SK-N-SH treated with all-trans-retinoic acid at 6 μM for 48 hours (cell line): ENCODE measurements around the gene CALU.

Source experiments
- ATAC-seq: fragments of 200-7000 bp; cut with Tn5 transposase; 3 replicates; pipeline ENCODE4 v1.9.1; 2020; ENCODE audit warnings: mild to moderate bottlenecking, moderate library complexity
- ARNTL ChIP-seq: fragments of 450-650 bp; formaldehyde crosslinking; IDR thresholded peaks from 2 replicates; pipeline ENCODE4 v1.5.0; 2020; ENCODE audit warnings: low read depth, mild to moderate bottlenecking, moderate library complexity, borderline replicate concordance
- BACH2 ChIP-seq: fragments of 250-450 bp; sonication (Bioruptor Pico); IDR thresholded peaks from 2 replicates; pipeline ENCODE4 v1.9.0; 2021; ENCODE audit warnings: mild to moderate bottlenecking, borderline replicate concordance
- CSDC2 ChIP-seq: fragments of 250-450 bp; sonication (Bioruptor Pico); IDR thresholded peaks from 2 replicates; pipeline ENCODE4 v1.5.0; 2020; ENCODE audit warnings: mild to moderate bottlenecking, moderate library complexity
- ESRRG ChIP-seq: fragments of 250-450 bp; sonication (Bioruptor Pico); IDR thresholded peaks from 2 replicates; pipeline ENCODE4 v1.6.1; 2021; ENCODE audit warnings: mild to moderate bottlenecking
- GLIS3 ChIP-seq: fragments of 250-450 bp; sonication (Bioruptor Pico); IDR thresholded peaks from 2 replicates; pipeline ENCODE4 v1.5.0; 2020; ENCODE audit warnings: mild to moderate bottlenecking, moderate library complexity
- ISL1 ChIP-seq: fragments of 250-450 bp; sonication (Bioruptor Pico); IDR thresholded peaks from 2 replicates; pipeline ENCODE4 v2.1.2; 2022; ENCODE audit warnings: mild to moderate bottlenecking, moderate library complexity
- OSR1 ChIP-seq: fragments of 250-450 bp; sonication (Bioruptor Pico); IDR thresholded peaks from 2 replicates; pipeline ENCODE4 v1.8.0; 2022; ENCODE audit warnings: moderate library complexity, mild to moderate bottlenecking, inconsistent platforms
- PPARA ChIP-seq: fragments of 250-450 bp; sonication (Bioruptor Pico); IDR thresholded peaks from 2 replicates; pipeline ENCODE4 v1.5.0; 2020; ENCODE audit warnings: mild to moderate bottlenecking, borderline replicate concordance
- RARB ChIP-seq: fragments of 250-450 bp; sonication (Bioruptor Pico); IDR thresholded peaks from 2 replicates; pipeline ENCODE4 v1.8.0; 2021; ENCODE audit warnings: mild to moderate bottlenecking, moderate library complexity
- SNAI2 ChIP-seq: fragments of 250-450 bp; sonication (Bioruptor Pico); IDR thresholded peaks from 2 replicates; pipeline ENCODE4 v1.5.0; 2020; ENCODE audit warnings: mild to moderate bottlenecking, moderate library complexity
- TCF4 ChIP-seq: fragments of 250-450 bp; sonication (Bioruptor Pico); IDR thresholded peaks from 2 replicates; pipeline ENCODE4 v1.8.0; 2021; ENCODE audit warnings: mild to moderate bottlenecking, moderate library complexity, borderline replicate concordance
- TOX ChIP-seq: fragments of 250-450 bp; sonication (Bioruptor Pico); IDR thresholded peaks from 2 replicates; pipeline ENCODE4 v1.8.0; 2021; ENCODE audit warnings: mild to moderate bottlenecking, moderate library complexity, borderline replicate concordance
- ZC3H10 ChIP-seq: fragments of 250-450 bp; sonication (Bioruptor Pico); IDR thresholded peaks from 2 replicates; pipeline ENCODE4 v1.5.1; 2021; ENCODE audit warnings: mild to moderate bottlenecking, moderate library complexity
- ZFP3 ChIP-seq: fragments of 250-450 bp; sonication (Bioruptor Pico); IDR thresholded peaks from 2 replicates; pipeline ENCODE4 v1.5.0; 2020; ENCODE audit warnings: mild to moderate bottlenecking, moderate library complexity
- ZFP30 ChIP-seq: fragments of 450-650 bp; formaldehyde crosslinking; IDR thresholded peaks from 2 replicates; pipeline ENCODE4 v1.5.0; 2022; ENCODE audit warnings: mild to moderate bottlenecking, moderate library complexity
- ZNF565 ChIP-seq: fragments of 450-650 bp; formaldehyde crosslinking; conservative IDR thresholded peaks from 2 replicates; pipeline ENCODE4 v1.5.0; 2020; ENCODE audit warnings: low read depth, mild to moderate bottlenecking, moderate library complexity
- ZNF70 ChIP-seq: fragments of 450-650 bp; formaldehyde crosslinking; IDR thresholded peaks from 2 replicates; pipeline ENCODE4 v1.5.0; 2020; ENCODE audit warnings: mild to moderate bottlenecking, moderate library complexity
- ZNF8 ChIP-seq: fragments of 450-650 bp; formaldehyde crosslinking; IDR thresholded peaks from 2 replicates; pipeline ENCODE4 v1.5.0; 2020; ENCODE audit warnings: mild to moderate bottlenecking, moderate library complexity
- TF ChIP-seq, protein P1 (sequence below): fragments of 250-450 bp; sonication (Bioruptor Pico); IDR thresholded peaks from 2 replicates; pipeline ENCODE4 v1.5.1; 2021; ENCODE audit warnings: mild to moderate bottlenecking, moderate library complexity
- TF ChIP-seq, protein P2 (sequence below): fragments of 250-450 bp; sonication (Bioruptor Pico); IDR thresholded peaks from 2 replicates; pipeline ENCODE4 v1.8.0; 2021; ENCODE audit warnings: low read depth, mild to moderate bottlenecking, moderate library complexity, borderline replicate concordance
- TF ChIP-seq, protein P3 (sequence below): fragments of 250-450 bp; sonication (Bioruptor Pico); IDR thresholded peaks from 2 replicates; pipeline ENCODE4 v1.5.1; 2020; ENCODE audit warnings: low read depth, mild to moderate bottlenecking, moderate library complexity
- TF ChIP-seq, protein P4 (sequence below): fragments of 250-450 bp; sonication (Bioruptor Pico); IDR thresholded peaks from 2 replicates; pipeline ENCODE4 v1.8.0; 2020; ENCODE audit warnings: mild to moderate bottlenecking, moderate library complexity, borderline replicate concordance
- TF ChIP-seq, protein P5 (sequence below): fragments of 250-450 bp; sonication (Bioruptor Pico); IDR thresholded peaks from 2 replicates; pipeline ENCODE4 v1.5.0; 2020; ENCODE audit warnings: mild to moderate bottlenecking, moderate library complexity

The CALU gene

DNA sequence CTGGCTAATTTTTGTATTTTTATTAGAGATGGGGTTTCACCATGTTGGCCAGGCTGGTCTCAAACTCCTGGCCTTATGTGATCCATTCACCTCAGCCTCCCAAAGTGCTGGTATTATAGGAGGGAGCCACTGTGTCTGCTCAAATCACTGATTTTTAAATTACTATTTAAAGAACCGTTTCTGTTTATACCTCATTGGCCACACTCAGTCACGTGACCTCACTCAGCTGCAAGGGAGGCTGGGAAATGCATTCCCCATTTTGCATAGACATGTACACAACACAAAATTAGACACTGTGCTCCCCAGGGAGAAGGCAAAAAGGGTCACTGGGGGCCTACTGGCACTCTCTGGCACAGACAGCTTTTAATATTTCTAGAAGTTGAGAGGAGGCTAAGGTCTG is 13.6 kb upstream of the CALU start:
- TF ChIP-seq, protein P1, sequence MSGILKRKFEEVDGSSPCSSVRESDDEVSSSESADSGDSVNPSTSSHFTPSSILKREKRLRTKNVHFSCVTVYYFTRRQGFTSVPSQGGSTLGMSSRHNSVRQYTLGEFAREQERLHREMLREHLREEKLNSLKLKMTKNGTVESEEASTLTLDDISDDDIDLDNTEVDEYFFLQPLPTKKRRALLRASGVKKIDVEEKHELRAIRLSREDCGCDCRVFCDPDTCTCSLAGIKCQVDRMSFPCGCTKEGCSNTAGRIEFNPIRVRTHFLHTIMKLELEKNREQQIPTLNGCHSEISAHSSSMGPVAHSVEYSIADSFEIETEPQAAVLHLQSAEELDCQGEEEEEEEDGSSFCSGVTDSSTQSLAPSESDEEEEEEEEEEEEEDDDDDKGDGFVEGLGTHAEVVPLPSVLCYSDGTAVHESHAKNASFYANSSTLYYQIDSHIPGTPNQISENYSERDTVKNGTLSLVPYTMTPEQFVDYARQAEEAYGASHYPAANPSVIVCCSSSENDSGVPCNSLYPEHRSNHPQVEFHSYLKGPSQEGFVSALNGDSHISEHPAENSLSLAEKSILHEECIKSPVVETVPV (CRISPR knock-in tag): no peak
- TF ChIP-seq ZNF70 (CRISPR knock-in tag) (no peak), ZFP30 (no peak), TCF4 (CRISPR knock-in tag) (no peak), PPARA (CRISPR knock-in tag) (no peak), GLIS3 (CRISPR knock-in tag) (no peak), SNAI2 (no peak), ISL1 (CRISPR knock-in tag) (no peak), ZNF8 (CRISPR knock-in tag) (no peak), OSR1 (no peak), TOX (CRISPR knock-in tag) (no peak), ARNTL (no peak), BACH2 (CRISPR knock-in tag) (no peak), ZFP3 (CRISPR knock-in tag) (no peak), ESRRG (no peak)
- TF ChIP-seq, protein P2, sequence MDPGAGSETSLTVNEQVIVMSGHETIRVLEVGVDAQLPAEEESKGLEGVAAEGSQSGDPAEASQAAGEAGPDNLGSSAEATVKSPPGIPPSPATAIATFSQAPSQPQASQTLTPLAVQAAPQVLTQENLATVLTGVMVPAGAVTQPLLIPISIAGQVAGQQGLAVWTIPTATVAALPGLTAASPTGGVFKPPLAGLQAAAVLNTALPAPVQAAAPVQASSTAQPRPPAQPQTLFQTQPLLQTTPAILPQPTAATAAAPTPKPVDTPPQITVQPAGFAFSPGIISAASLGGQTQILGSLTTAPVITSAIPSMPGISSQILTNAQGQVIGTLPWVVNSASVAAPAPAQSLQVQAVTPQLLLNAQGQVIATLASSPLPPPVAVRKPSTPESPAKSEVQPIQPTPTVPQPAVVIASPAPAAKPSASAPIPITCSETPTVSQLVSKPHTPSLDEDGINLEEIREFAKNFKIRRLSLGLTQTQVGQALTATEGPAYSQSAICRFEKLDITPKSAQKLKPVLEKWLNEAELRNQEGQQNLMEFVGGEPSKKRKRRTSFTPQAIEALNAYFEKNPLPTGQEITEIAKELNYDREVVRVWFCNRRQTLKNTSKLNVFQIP: no peak
- TF ChIP-seq, protein P3, sequence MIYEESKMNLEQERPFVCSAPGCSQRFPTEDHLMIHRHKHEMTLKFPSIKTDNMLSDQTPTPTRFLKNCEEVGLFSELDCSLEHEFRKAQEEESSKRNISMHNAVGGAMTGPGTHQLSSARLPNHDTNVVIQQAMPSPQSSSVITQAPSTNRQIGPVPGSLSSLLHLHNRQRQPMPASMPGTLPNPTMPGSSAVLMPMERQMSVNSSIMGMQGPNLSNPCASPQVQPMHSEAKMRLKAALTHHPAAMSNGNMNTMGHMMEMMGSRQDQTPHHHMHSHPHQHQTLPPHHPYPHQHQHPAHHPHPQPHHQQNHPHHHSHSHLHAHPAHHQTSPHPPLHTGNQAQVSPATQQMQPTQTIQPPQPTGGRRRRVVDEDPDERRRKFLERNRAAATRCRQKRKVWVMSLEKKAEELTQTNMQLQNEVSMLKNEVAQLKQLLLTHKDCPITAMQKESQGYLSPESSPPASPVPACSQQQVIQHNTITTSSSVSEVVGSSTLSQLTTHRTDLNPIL (CRISPR knock-in tag): no peak
- TF ChIP-seq, protein P4, sequence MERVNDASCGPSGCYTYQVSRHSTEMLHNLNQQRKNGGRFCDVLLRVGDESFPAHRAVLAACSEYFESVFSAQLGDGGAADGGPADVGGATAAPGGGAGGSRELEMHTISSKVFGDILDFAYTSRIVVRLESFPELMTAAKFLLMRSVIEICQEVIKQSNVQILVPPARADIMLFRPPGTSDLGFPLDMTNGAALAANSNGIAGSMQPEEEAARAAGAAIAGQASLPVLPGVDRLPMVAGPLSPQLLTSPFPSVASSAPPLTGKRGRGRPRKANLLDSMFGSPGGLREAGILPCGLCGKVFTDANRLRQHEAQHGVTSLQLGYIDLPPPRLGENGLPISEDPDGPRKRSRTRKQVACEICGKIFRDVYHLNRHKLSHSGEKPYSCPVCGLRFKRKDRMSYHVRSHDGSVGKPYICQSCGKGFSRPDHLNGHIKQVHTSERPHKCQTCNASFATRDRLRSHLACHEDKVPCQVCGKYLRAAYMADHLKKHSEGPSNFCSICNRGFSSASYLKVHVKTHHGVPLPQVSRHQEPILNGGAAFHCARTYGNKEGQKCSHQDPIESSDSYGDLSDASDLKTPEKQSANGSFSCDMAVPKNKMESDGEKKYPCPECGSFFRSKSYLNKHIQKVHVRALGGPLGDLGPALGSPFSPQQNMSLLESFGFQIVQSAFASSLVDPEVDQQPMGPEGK (CRISPR knock-in tag): no peak
- ATAC-seq: no peak

DNA sequence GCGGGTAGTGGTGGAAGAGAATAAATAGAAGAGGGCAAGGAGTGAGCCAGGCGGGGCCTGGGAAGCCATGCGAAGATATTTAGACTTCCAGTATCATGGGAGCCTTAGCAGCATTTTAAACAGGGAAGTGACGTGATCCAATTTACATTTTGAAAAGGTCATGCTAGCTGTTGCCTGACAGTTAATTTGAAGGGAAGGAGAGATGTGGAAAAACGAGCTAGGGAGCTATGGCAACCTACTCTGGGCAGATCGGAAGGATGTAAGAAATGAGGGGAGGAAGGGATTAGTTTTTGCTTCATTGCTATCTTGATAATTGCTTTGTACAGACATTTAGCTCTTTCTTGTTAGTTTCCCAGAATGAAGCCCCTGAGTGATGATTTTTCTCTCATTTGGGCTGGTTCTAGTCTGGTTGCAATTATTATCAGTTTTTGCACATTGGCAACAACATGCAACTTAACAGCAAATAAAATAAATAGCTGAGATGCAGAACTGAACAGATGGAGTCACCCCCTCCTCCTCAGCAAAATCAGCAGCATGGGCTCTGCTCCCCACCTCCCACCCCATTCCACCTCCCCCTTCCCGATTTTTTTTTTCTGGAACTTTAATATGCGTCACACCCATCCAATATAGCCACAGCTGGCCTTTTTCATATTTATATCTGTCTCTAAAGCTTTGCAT is 13.0 kb upstream of the CALU start:
- ATAC-seq: no peak
- TF ChIP-seq, protein P1 (CRISPR knock-in tag): no peak

DNA sequence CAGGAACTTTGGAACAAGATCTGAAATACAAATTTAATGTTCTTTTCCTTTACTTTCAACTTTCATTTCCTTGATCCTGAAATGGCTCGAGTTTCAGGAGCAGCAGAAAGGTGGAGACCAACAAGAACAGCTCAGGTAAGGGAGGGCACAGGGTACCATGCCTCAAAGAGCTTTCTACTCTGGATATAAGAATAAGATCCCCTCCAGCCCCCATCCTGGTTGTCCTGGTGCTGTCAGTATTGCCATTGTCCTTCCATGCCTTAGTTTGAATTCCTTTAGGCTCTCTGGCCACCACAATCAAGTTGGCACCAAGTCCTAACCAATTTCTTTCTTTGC is 12.5 kb upstream of the CALU start:
- TF ChIP-seq OSR1 (no peak), ZC3H10 (CRISPR knock-in tag) (no peak), GLIS3 (CRISPR knock-in tag) (no peak), ARNTL (no peak), ZNF8 (CRISPR knock-in tag) (no peak), RARB (no peak), ZNF565 (CRISPR knock-in tag) (no peak), ISL1 (CRISPR knock-in tag) (no peak), SNAI2 (no peak), ZFP30 (no peak), TOX (CRISPR knock-in tag) (no peak), ESRRG (no peak), BACH2 (CRISPR knock-in tag) (no peak), CSDC2 (CRISPR knock-in tag) (no peak), ZNF70 (CRISPR knock-in tag) (no peak), PPARA (CRISPR knock-in tag) (no peak), TCF4 (CRISPR knock-in tag) (no peak)
- TF ChIP-seq, protein P4 (CRISPR knock-in tag): no peak
- TF ChIP-seq, protein P5, sequence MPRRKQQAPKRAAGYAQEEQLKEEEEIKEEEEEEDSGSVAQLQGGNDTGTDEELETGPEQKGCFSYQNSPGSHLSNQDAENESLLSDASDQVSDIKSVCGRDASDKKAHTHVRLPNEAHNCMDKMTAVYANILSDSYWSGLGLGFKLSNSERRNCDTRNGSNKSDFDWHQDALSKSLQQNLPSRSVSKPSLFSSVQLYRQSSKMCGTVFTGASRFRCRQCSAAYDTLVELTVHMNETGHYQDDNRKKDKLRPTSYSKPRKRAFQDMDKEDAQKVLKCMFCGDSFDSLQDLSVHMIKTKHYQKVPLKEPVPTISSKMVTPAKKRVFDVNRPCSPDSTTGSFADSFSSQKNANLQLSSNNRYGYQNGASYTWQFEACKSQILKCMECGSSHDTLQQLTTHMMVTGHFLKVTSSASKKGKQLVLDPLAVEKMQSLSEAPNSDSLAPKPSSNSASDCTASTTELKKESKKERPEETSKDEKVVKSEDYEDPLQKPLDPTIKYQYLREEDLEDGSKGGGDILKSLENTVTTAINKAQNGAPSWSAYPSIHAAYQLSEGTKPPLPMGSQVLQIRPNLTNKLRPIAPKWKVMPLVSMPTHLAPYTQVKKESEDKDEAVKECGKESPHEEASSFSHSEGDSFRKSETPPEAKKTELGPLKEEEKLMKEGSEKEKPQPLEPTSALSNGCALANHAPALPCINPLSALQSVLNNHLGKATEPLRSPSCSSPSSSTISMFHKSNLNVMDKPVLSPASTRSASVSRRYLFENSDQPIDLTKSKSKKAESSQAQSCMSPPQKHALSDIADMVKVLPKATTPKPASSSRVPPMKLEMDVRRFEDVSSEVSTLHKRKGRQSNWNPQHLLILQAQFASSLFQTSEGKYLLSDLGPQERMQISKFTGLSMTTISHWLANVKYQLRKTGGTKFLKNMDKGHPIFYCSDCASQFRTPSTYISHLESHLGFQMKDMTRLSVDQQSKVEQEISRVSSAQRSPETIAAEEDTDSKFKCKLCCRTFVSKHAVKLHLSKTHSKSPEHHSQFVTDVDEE: no peak
- TF ChIP-seq, protein P2: no peak
- no peak for ATAC-seq
